OCI-LY7 (cell line): ENCODE data around the gene UBE4B. TPM values are rescaled to one million over a fixed set of nuclear protein-coding genes. Genes with fewer than 3 reads are reported as not detected.
"Not testable (repeated sequence)": the region's sequence is repeated elsewhere in the genome, so short reads cannot be mapped to it uniquely, and the experiment has no call there.

Source experiments
- BruUV-seq: library from RNA; stranded (reverse); fragments of 400-500 nt; replicated peaks from 2 replicates; lab custom pipeline; 2021; lab: Mats Ljungman, UMichigan
- CTCF ChIA-PET: fragments of 300-600 bp; sonication (Branson Sonifier 250); formaldehyde crosslinking; loops from one replicate; lab custom pipeline; 2022; ENCODE audit warnings: antibody characterized with exemption; ENCODE audit not compliant: unreplicated experiment; lab: Charles Lee
- POLR2A ChIA-PET: fragments of 300-600 bp; sonication (Branson Sonifier 250); formaldehyde crosslinking; loops from one replicate; lab custom pipeline; 2022; ENCODE audit warnings: antibody characterized with exemption; lab: Charles Lee
- DNase-seq: peaks from one replicate; pipeline ENCODE4 v3.0.0-alpha.2; 2015; ENCODE audit warnings: low spot score
- H2AFZ ChIP-seq: fragments of 200-600 bp; sonication (generic), shearing (Covaris generic); 2 replicates; pipeline ENCODE4 v1.6.1; 2014; ENCODE audit warnings: mild to moderate bottlenecking, antibody characterized with exemption, low read length, moderate library complexity
- H3K27ac ChIP-seq: fragments of 200-600 bp; sonication (generic); 2 replicates; pipeline ENCODE4 v1.5.1; 2014; ENCODE audit warnings: mixed run types, low read depth, mild to moderate bottlenecking, moderate library complexity, low read length, inconsistent platforms; ENCODE audit not compliant: poor library complexity, severe bottlenecking
- H3K36me3 ChIP-seq: fragments of 200-600 bp; sonication (generic); 2 replicates; pipeline ENCODE4 v1.6.1; 2014; ENCODE audit warnings: mild to moderate bottlenecking, antibody characterized with exemption, low read length, moderate library complexity, mixed read lengths; ENCODE audit not compliant: insufficient read depth
- H3K4me1 ChIP-seq: fragments of 200-600 bp; sonication (generic); 2 replicates; pipeline ENCODE4 v1.5.1; 2014; ENCODE audit warnings: mild to moderate bottlenecking, low read length; ENCODE audit not compliant: insufficient read depth, poor library complexity, severe bottlenecking
- H3K4me2 ChIP-seq: fragments of 200-600 bp; sonication (generic); 2 replicates; pipeline ENCODE4 v1.6.1; 2014; ENCODE audit warnings: mild to moderate bottlenecking, low read length
- H3K4me3 ChIP-seq: fragments of 200-600 bp; sonication (generic); 2 replicates; pipeline ENCODE4 v1.5.1; 2014; ENCODE audit warnings: mild to moderate bottlenecking, low read depth, low read length; ENCODE audit not compliant: poor library complexity, severe bottlenecking
- H3K79me2 ChIP-seq: fragments of 200-600 bp; sonication (generic); 2 replicates; pipeline ENCODE4 v1.6.1; 2016; ENCODE audit warnings: low read depth, mild to moderate bottlenecking, low read length, moderate library complexity, mixed read lengths; ENCODE audit not compliant: insufficient read depth
- H3K9me2 ChIP-seq: fragments of 200-600 bp; sonication (generic); 2 replicates; pipeline ENCODE4 v1.6.1; 2016; ENCODE audit warnings: mild to moderate bottlenecking, low read length, mixed read lengths; ENCODE audit not compliant: insufficient read depth
- H3K9me3 ChIP-seq: fragments of 200-600 bp; sonication (generic); 2 replicates; pipeline ENCODE4 v1.6.1; 2014; ENCODE audit warnings: mild to moderate bottlenecking, mixed run types, low read length, mixed read lengths
- H4K20me1 ChIP-seq: fragments of 200-600 bp; sonication (generic); 2 replicates; pipeline ENCODE4 v1.6.1; 2014; ENCODE audit warnings: mild to moderate bottlenecking, antibody characterized with exemption, low read length, moderate library complexity, mixed read lengths; ENCODE audit not compliant: insufficient read depth
- CTCF ChIP-seq: fragments of 200-600 bp; sonication (generic); conservative IDR thresholded peaks from 2 replicates; pipeline ENCODE4 v1.5.1; 2014; ENCODE audit warnings: mild to moderate bottlenecking, antibody characterized with exemption, low read length, moderate library complexity, mixed read lengths
- EZH2phosphoT487 ChIP-seq: fragments of 200-600 bp; sonication (generic); IDR thresholded peaks from 2 replicates; pipeline ENCODE4 v1.6.1; 2018; ENCODE audit warnings: low read depth, borderline replicate concordance, mild to moderate bottlenecking, mixed run types, antibody characterized with exemption, low read length, moderate library complexity, mixed read lengths
- intact Hi-C: fragments of 100-400 bp; cut with micrococcal nuclease; formaldehyde crosslinking; loops from one replicate; pipeline ENCODE4 v1.10.0; 2022; ENCODE audit not compliant: unreplicated experiment
- total RNA-seq, 2 experiments: library from RNA; depleted of rRNA in 1 of 2; stranded (reverse); fragments of >200 nt in 1 of 2; shearing (Covaris generic) in 1 of 2; gene quantifications; 2 replicates each; pipeline ENCODE4 v1.2.3, GENCODE V29; 2014 to 2022

Gene UBE4B
- total RNA-seq, 2 experiments from 2014 or later: 21.5 to 40.7 TPM

- Histone ChIP-seq H4K20me1 (no peaks in the 10 kb centered on the region), H3K9me2 (no peaks in the 10 kb centered on the region), H3K79me2 (no peaks in the 10 kb centered on the region), H3K4me3 (no peak overlapping the region), H3K4me1 (no peaks in the 10 kb centered on the region), H2AFZ (no peak overlapping the region), H3K27ac (no peak overlapping the region), H3K9me3 (no peaks in the 10 kb centered on the region), H3K4me2 (no peak overlapping the region), H3K36me3 (no peaks in the 10 kb centered on the region)
- no TSS peak for BruUV-seq
- no peak for DNase-seq
- intact Hi-C loops: no loop called here
- POLR2A ChIA-PET: no interaction called here
- TF ChIP-seq CTCF (no peak), EZH2phosphoT487 (no peak)
- CTCF ChIA-PET: no interaction called here
These were observed 185.1 kb downstream of the UBE4B start for GRCh38 chr1:10217748-10218441.

- intact Hi-C loops: no loop called here
- Histone ChIP-seq H3K9me2 (no peaks in the 10 kb centered on the region), H3K9me3 (no peaks in the 10 kb centered on the region), H3K4me3 (no peak overlapping the region), H2AFZ (no peak overlapping the region), H3K36me3 (no peaks in the 10 kb centered on the region), H4K20me1 (no peaks in the 10 kb centered on the region), H3K4me1 (no peaks in the 10 kb centered on the region), H3K4me2 (no peak overlapping the region), H3K79me2 (no peaks in the 10 kb centered on the region), H3K27ac (no peak overlapping the region)
- ChIA-PET POLR2A (no interaction called here), CTCF (no interaction called here)
- TF ChIP-seq EZH2phosphoT487 (no peak), CTCF (no peak)
- no TSS peak for BruUV-seq
- DNase-seq: no peak
These were observed 187.4 kb downstream of the UBE4B start for GRCh38 chr1:10220200-10220599.

- H4K20me1 ChIP-seq, H3K79me2 ChIP-seq: not testable (repeated sequence)
- POLR2A ChIA-PET: interaction anchor here (0.5 to 0.8 kb wide), 2 partner anchors 109 to 1344 kb away, joined by 3 read pairs; no protein-coding TSS in a partner anchor
These were observed 187.9 kb downstream of the UBE4B start for GRCh38 chr1:10220657-10221056.

More at GRCh38 chr1:10220657-10221056, 187.9 kb downstream of the UBE4B start:
- BruUV-seq, DNase-seq, H3K4me3 ChIP-seq, H3K4me1 ChIP-seq, H3K4me2 ChIP-seq, CTCF ChIA-PET, H3K36me3 ChIP-seq, H3K9me3 ChIP-seq, intact Hi-C loops, H3K27ac ChIP-seq, H3K9me2 ChIP-seq, H2AFZ ChIP-seq: not testable (repeated sequence)
